HG02571 (cell line): Measurements from ENCODE around the gene FAM83G.
"Not testable (repeated sequence)": the region's sequence is repeated elsewhere in the genome, so short reads cannot be mapped to it uniquely, and the experiment has no call there.

Experiments
- ATAC-seq: cut with Tn5 transposase; IDR thresholded peaks from one replicate; pipeline ENCODE4 v1.9.1; 2021; ENCODE audit warnings: mild to moderate bottlenecking, moderate library complexity; ENCODE audit not compliant: unreplicated experiment

The FAM83G gene

GRCh38 chr17:19023209-19023999, 18.8 kb upstream of the FAM83G start:
- ATAC-seq: no peak

- ATAC-seq: no peak
Observed at GRCh38 chr17:19022747-19023146, 18.2 kb upstream of the FAM83G start.

GRCh38 chr17:19022128-19022527, 17.6 kb upstream of the FAM83G start:
- no peak for ATAC-seq

GRCh38 chr17:19021622-19022083, 17.1 kb upstream of the FAM83G start:
- no peak for ATAC-seq

GRCh38 chr17:19021011-19021621, 16.6 kb upstream of the FAM83G start:
- ATAC-seq: not testable (repeated sequence)

- ATAC-seq: no peak
Observed at GRCh38 chr17:19020016-19020415, 15.5 kb upstream of the FAM83G start.

GRCh38 chr17:19019041-19019941, 14.7 kb upstream of the FAM83G start:
- ATAC-seq: no peak

GRCh38 chr17:19018600-19018950, 14.0 kb upstream of the FAM83G start:
- ATAC-seq: no peak

- ATAC-seq: no peak
Observed at GRCh38 chr17:19017804-19018599, 13.4 kb upstream of the FAM83G start.

- ATAC-seq: no peak
Observed at GRCh38 chr17:19017401-19017800, 12.8 kb upstream of the FAM83G start.

- no peak for ATAC-seq
Observed at GRCh38 chr17:19016881-19017280, 12.3 kb upstream of the FAM83G start.

GRCh38 chr17:19016297-19016696, 11.7 kb upstream of the FAM83G start:
- ATAC-seq: no peak

- no peak for ATAC-seq
Observed at GRCh38 chr17:19015428-19015827, 10.9 kb upstream of the FAM83G start.

- ATAC-seq: no peak
Observed at GRCh38 chr17:19014628-19015215, 10.2 kb upstream of the FAM83G start.

- no peak for ATAC-seq
Observed at GRCh38 chr17:19013806-19014627, 9.5 kb upstream of the FAM83G start.

- no peak for ATAC-seq
Observed at GRCh38 chr17:19013226-19013625, 8.7 kb upstream of the FAM83G start.

GRCh38 chr17:19012171-19013080, 7.9 kb upstream of the FAM83G start:
- ATAC-seq: no peak

- ATAC-seq: no peak
Observed at GRCh38 chr17:19011581-19011980, 7.0 kb upstream of the FAM83G start.
